Prostate gland (tissue), 2 donors: ENCODE measurements around the gene KDELR3. TPM values are rescaled to one million over a fixed set of nuclear protein-coding genes. Genes with fewer than 3 reads are reported as not detected.

Experiments used
- DNase-seq: peaks from one replicate; pipeline ENCODE4 v3.0.0-alpha.2; 2019; ENCODE audit warnings: low spot score
- H3K27ac ChIP-seq, 2 donors: fragments of 200-600 bp; sonication (generic); 2 replicates each; pipeline ENCODE4 v1.5.1; 2017 to 2019
- H3K27me3 ChIP-seq: fragments of 200-600 bp; sonication (generic); replicated peaks from 2 replicates; pipeline ENCODE4 v1.5.1; 2019; ENCODE audit not compliant: insufficient read depth
- H3K36me3 ChIP-seq, 2 donors: fragments of 200-600 bp; sonication (generic); 1 replicate in 1 of 2; 2 replicates in 1 of 2; pipeline versions ENCODE4 v1.5.1 to v1.8.1; 2017 to 2019
- H3K4me1 ChIP-seq: fragments of 200-600 bp; sonication (generic); replicated peaks from 2 replicates; pipeline ENCODE4 v1.5.1; 2019
- H3K4me3 ChIP-seq, 2 donors: fragments of 200-600 bp; sonication (generic); 2 replicates each; pipeline ENCODE4 v1.5.1; 2017 to 2019
- H3K9me3 ChIP-seq: fragments of 200-600 bp; sonication (generic); 2 replicates; pipeline ENCODE4 v1.5.1; 2017
- POLR2A ChIP-seq: fragments of 450-650 bp; IDR thresholded peaks from one replicate; pipeline ENCODE4 v1.6.1; 2016; ENCODE audit warnings: antibody characterized with exemption, mild to moderate bottlenecking
- POLR2AphosphoS5 ChIP-seq: sonication (generic); formaldehyde crosslinking; IDR thresholded peaks from one replicate; pipeline ENCODE4 v1.6.1; 2017; ENCODE audit warnings: antibody characterized with exemption
- WGBS: methylation state at CpG from one replicate; pipeline ENCODE4 v1.1.5; 2018; 5-methylcytosine and 5-hydroxymethylcytosine counted together
- intact Hi-C: fragments of 100-400 bp; cut with DNase I; formaldehyde crosslinking; loops from one replicate; pipeline ENCODE4 v1.14.2; 2022
- total RNA-seq, 2 donors: library from RNA; depleted of rRNA; stranded (reverse); fragments of >200 nt; gene quantifications; one replicate each; pipeline ENCODE4 v1.1.0, GENCODE V29; 2016
- TF ChIP-seq, protein P1 (sequence below), 4 experiments: fragments of 200-600 bp in 2 of 4; fragments of 450-650 bp in 2 of 4; sonication (generic) in 2 of 4; IDR thresholded peaks; 1 replicate in 3 of 4; 2 replicates in 1 of 4; pipeline ENCODE4 v1.5.1; 2016 to 2019; ENCODE audit warnings: antibody characterized with exemption in 4 of 4, mild to moderate bottlenecking in 2 of 4, moderate library complexity in 2 of 4

Gene KDELR3
- total RNA-seq, 2 donors from 2014 or later, result 13.8 to 25.4 TPM

GRCh38 chr22:38427465-38427864, 40.4 kb upstream of the KDELR3 start:
- intact Hi-C loops, result no loop called here
- Histone ChIP-seq H3K4me1 (no peaks in the 10 kb centered on the region), H3K9me3 (no peaks in the 10 kb centered on the region), H3K27me3 (no peaks in the 10 kb centered on the region), H3K4me3 (no peak overlapping the region), H3K36me3 (no peaks in the 10 kb centered on the region), H3K27ac (no peak overlapping the region)
- TF ChIP-seq POLR2AphosphoS5 (no peak), POLR2A (no peak)
- TF ChIP-seq, protein P1, sequence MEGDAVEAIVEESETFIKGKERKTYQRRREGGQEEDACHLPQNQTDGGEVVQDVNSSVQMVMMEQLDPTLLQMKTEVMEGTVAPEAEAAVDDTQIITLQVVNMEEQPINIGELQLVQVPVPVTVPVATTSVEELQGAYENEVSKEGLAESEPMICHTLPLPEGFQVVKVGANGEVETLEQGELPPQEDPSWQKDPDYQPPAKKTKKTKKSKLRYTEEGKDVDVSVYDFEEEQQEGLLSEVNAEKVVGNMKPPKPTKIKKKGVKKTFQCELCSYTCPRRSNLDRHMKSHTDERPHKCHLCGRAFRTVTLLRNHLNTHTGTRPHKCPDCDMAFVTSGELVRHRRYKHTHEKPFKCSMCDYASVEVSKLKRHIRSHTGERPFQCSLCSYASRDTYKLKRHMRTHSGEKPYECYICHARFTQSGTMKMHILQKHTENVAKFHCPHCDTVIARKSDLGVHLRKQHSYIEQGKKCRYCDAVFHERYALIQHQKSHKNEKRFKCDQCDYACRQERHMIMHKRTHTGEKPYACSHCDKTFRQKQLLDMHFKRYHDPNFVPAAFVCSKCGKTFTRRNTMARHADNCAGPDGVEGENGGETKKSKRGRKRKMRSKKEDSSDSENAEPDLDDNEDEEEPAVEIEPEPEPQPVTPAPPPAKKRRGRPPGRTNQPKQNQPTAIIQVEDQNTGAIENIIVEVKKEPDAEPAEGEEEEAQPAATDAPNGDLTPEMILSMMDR (IDR thresholded peaks at IDR 0.05), result no peak
- 98% methylated on average over 36 of the region's 36 CpGs for WGBS
- DNase-seq, result no peak

GRCh38 chr22:38427940-38428339, 40.0 kb upstream of the KDELR3 start:
- 96% methylated on average over 31 of the region's 31 CpGs for WGBS
- Histone ChIP-seq H3K27me3 (no peaks in the 10 kb centered on the region), H3K27ac (no peak overlapping the region), H3K4me3 (no peak overlapping the region), H3K9me3 (no peaks in the 10 kb centered on the region), H3K36me3 (no peaks in the 10 kb centered on the region), H3K4me1 (no peaks in the 10 kb centered on the region)
- TF ChIP-seq POLR2AphosphoS5 (no peak), POLR2A (no peak)
- TF ChIP-seq, protein P1 (IDR thresholded peaks at IDR 0.05), result no peak
- intact Hi-C loops, result no loop called here
- no peak for DNase-seq

- no peak for DNase-seq
- intact Hi-C loops, result no loop called here
- Histone ChIP-seq H3K9me3 (no peaks in the 10 kb centered on the region), H3K36me3 (no peaks in the 10 kb centered on the region), H3K4me1 (no peaks in the 10 kb centered on the region), H3K27me3 (no peaks in the 10 kb centered on the region), H3K27ac (no peak overlapping the region), H3K4me3 (no peak overlapping the region)
- WGBS, result 88% methylated on average over 2 of the region's 2 CpGs
- TF ChIP-seq, protein P1 (IDR thresholded peaks at IDR 0.05), result no peak
- TF ChIP-seq POLR2A, result no peak
Measured at GRCh38 chr22:38428714-38429113, 39.2 kb upstream of the KDELR3 start.

DNA sequence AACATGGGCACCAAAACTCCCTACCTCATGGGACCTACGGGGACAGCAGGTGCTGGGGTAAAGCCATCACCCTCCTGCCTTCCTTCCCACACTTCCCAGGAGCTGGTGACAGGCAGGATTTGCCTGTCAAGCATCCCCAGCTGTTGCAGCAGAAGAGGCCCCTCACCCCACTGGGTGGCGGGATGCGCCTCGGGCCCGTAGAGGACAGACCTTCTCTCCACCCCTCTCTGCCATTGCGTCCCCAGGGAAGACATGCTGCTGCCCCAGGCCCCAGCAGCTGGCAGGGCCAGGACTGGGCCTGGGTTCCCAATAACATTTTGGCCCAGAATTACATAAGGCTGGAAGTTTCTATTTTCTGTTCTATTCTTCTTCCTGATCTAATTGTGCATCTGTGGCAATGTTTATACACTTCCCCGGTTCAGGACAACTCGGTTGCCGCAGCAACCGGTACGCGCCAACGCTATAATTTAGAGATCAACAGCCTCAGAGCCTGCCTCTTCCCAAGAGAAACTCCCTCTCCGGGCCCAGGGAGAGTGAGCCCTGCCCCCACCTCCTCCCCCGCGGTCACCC, 38.3 kb upstream of the KDELR3 start:
- 40% methylated on average over 16 of the region's 16 CpGs for WGBS
- TF ChIP-seq POLR2AphosphoS5 (no peak), POLR2A (no peak)
- TF ChIP-seq, protein P1 (IDR thresholded peaks at IDR 0.05), result no peak
- no peak for DNase-seq
- Histone ChIP-seq H3K36me3 (no peaks in the 10 kb centered on the region), H3K4me3 (no peak overlapping the region), H3K9me3 (no peaks in the 10 kb centered on the region), H3K4me1 (no peaks in the 10 kb centered on the region), H3K27ac (no peak overlapping the region), H3K27me3 (no peaks in the 10 kb centered on the region)
- intact Hi-C loops, result no loop called here

DNA sequence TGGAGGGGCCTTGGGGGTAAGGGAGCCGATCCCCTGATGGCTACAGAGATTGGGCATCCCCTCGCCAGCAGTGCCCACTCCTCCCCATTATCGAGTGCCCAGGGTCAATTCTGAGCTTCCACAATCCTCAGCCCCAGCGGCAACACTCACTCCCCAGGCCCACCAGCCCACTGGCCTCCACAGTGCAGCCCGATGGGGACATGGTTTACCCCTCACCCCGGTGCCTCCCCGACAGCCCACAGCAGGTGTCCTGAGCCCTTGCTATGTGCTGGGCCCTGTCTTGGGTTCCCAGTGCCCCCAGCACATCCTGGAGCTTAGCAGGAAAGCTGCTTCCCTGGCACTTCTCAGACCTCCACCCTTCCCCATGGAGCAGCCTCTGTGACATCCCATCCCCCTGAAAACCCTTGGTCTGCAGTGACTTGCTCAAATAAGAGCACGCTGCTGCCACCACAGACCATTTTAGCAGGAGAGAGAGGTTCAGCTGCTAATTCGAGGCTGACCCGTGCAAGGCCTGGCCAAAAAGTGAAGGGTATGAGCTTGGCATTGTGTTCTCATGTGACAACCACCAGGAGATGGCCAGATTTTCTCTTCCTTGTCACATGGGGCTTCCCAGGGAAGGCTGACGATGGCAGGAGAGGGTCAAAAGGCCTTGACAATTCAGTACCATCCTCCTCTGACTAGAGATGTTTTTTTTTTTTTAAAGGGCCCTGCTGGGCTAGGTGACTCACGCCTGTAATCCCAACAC, 36.5 kb upstream of the KDELR3 start:
- no peaks in the 10 kb centered on the region for H3K27me3 ChIP-seq
- TF ChIP-seq, protein P1 (IDR thresholded peaks at IDR 0.05), result no peak
- TF ChIP-seq POLR2A (no peak), POLR2AphosphoS5 (no peak)
- no peak for DNase-seq
- intact Hi-C loops, result no loop called here
- no peaks in the 10 kb centered on the region for H3K36me3 ChIP-seq
- no peak overlapping the region for H3K4me3 ChIP-seq
- H3K4me1 ChIP-seq, result no peaks in the 10 kb centered on the region
- 90% methylated on average over 12 of the region's 12 CpGs for WGBS
- no peaks in the 10 kb centered on the region for H3K9me3 ChIP-seq
- H3K27ac ChIP-seq, result no peak overlapping the region
